OCI-LY7 (cell line): ENCODE measurements around the gene MAP4K5. TPM values are rescaled to one million over a fixed set of nuclear protein-coding genes. Genes with fewer than 3 reads are reported as not detected.

Experiments
- BruUV-seq: library from RNA; stranded (reverse); fragments of 400-500 nt; replicated peaks from 2 replicates; lab custom pipeline; 2021; lab: Mats Ljungman, UMichigan
- CTCF ChIA-PET: fragments of 300-600 bp; sonication (Branson Sonifier 250); formaldehyde crosslinking; loops from one replicate; lab custom pipeline; 2022; ENCODE audit warnings: antibody characterized with exemption; ENCODE audit not compliant: unreplicated experiment; lab: Charles Lee
- POLR2A ChIA-PET: fragments of 300-600 bp; sonication (Branson Sonifier 250); formaldehyde crosslinking; loops from one replicate; lab custom pipeline; 2022; ENCODE audit warnings: antibody characterized with exemption; lab: Charles Lee
- DNase-seq: peaks from one replicate; pipeline ENCODE4 v3.0.0-alpha.2; 2015; ENCODE audit warnings: low spot score
- H2AFZ ChIP-seq: fragments of 200-600 bp; sonication (generic), shearing (Covaris generic); 2 replicates; pipeline ENCODE4 v1.6.1; 2014; ENCODE audit warnings: mild to moderate bottlenecking, antibody characterized with exemption, low read length, moderate library complexity
- H3K27ac ChIP-seq: fragments of 200-600 bp; sonication (generic); 2 replicates; pipeline ENCODE4 v1.5.1; 2014; ENCODE audit warnings: mixed run types, low read depth, mild to moderate bottlenecking, moderate library complexity, low read length, inconsistent platforms; ENCODE audit not compliant: poor library complexity, severe bottlenecking
- H3K36me3 ChIP-seq: fragments of 200-600 bp; sonication (generic); 2 replicates; pipeline ENCODE4 v1.6.1; 2014; ENCODE audit warnings: mild to moderate bottlenecking, antibody characterized with exemption, low read length, moderate library complexity, mixed read lengths; ENCODE audit not compliant: insufficient read depth
- H3K4me1 ChIP-seq: fragments of 200-600 bp; sonication (generic); 2 replicates; pipeline ENCODE4 v1.5.1; 2014; ENCODE audit warnings: mild to moderate bottlenecking, low read length; ENCODE audit not compliant: insufficient read depth, poor library complexity, severe bottlenecking
- H3K4me2 ChIP-seq: fragments of 200-600 bp; sonication (generic); 2 replicates; pipeline ENCODE4 v1.6.1; 2014; ENCODE audit warnings: mild to moderate bottlenecking, low read length
- H3K4me3 ChIP-seq: fragments of 200-600 bp; sonication (generic); 2 replicates; pipeline ENCODE4 v1.5.1; 2014; ENCODE audit warnings: mild to moderate bottlenecking, low read depth, low read length; ENCODE audit not compliant: poor library complexity, severe bottlenecking
- H3K79me2 ChIP-seq: fragments of 200-600 bp; sonication (generic); 2 replicates; pipeline ENCODE4 v1.6.1; 2016; ENCODE audit warnings: low read depth, mild to moderate bottlenecking, low read length, moderate library complexity, mixed read lengths; ENCODE audit not compliant: insufficient read depth
- H3K9me2 ChIP-seq: fragments of 200-600 bp; sonication (generic); 2 replicates; pipeline ENCODE4 v1.6.1; 2016; ENCODE audit warnings: mild to moderate bottlenecking, low read length, mixed read lengths; ENCODE audit not compliant: insufficient read depth
- H3K9me3 ChIP-seq: fragments of 200-600 bp; sonication (generic); 2 replicates; pipeline ENCODE4 v1.6.1; 2014; ENCODE audit warnings: mild to moderate bottlenecking, mixed run types, low read length, mixed read lengths
- H4K20me1 ChIP-seq: fragments of 200-600 bp; sonication (generic); 2 replicates; pipeline ENCODE4 v1.6.1; 2014; ENCODE audit warnings: mild to moderate bottlenecking, antibody characterized with exemption, low read length, moderate library complexity, mixed read lengths; ENCODE audit not compliant: insufficient read depth
- CTCF ChIP-seq: fragments of 200-600 bp; sonication (generic); conservative IDR thresholded peaks from 2 replicates; pipeline ENCODE4 v1.5.1; 2014; ENCODE audit warnings: mild to moderate bottlenecking, antibody characterized with exemption, low read length, moderate library complexity, mixed read lengths
- EZH2phosphoT487 ChIP-seq: fragments of 200-600 bp; sonication (generic); IDR thresholded peaks from 2 replicates; pipeline ENCODE4 v1.6.1; 2018; ENCODE audit warnings: low read depth, borderline replicate concordance, mild to moderate bottlenecking, mixed run types, antibody characterized with exemption, low read length, moderate library complexity, mixed read lengths
- intact Hi-C: fragments of 100-400 bp; cut with micrococcal nuclease; formaldehyde crosslinking; loops from one replicate; pipeline ENCODE4 v1.10.0; 2022; ENCODE audit not compliant: unreplicated experiment
- total RNA-seq, 2 experiments: library from RNA; depleted of rRNA in 1 of 2; stranded (reverse); fragments of >200 nt in 1 of 2; shearing (Covaris generic) in 1 of 2; gene quantifications; 2 replicates each; pipeline ENCODE4 v1.2.3, GENCODE V29; 2014 to 2022

MAP4K5 gene
- total RNA-seq, 2 experiments from 2014 or later = 36.7 to 44.0 TPM

- no peak overlapping the region for H3K27ac ChIP-seq
- TF ChIP-seq EZH2phosphoT487 (no peak), CTCF (no peak)
- POLR2A ChIA-PET = interaction anchor here (0.5 kb wide), 1 partner anchor 34 kb away, joined by 5 read pairs; no protein-coding TSS in a partner anchor
- peak overlapping the region; percentile 89 for H3K4me3 ChIP-seq
- H3K9me3 ChIP-seq = no peaks in the 10 kb centered on the region
- peaks cover 23% of the 10 kb centered on the region for H3K36me3 ChIP-seq
- no peaks in the 10 kb centered on the region for H3K9me2 ChIP-seq
- CTCF ChIA-PET = no interaction called here
- H4K20me1 ChIP-seq = peaks cover 16% of the 10 kb centered on the region
- no peak overlapping the region for H2AFZ ChIP-seq
- H3K4me2 ChIP-seq = peak overlapping the region; percentile 73
- TSS peak; percentile 55 for BruUV-seq
- DNase-seq = peak; percentile 10
- intact Hi-C loops = loop anchor here (5.0 kb wide), 2 partner anchors 529 to 679 kb away; partner anchors contain the start of gene NEMF
- peaks cover 58% of the 10 kb centered on the region for H3K79me2 ChIP-seq
- peaks cover 27% of the 10 kb centered on the region for H3K4me1 ChIP-seq
These were observed 1.5 kb downstream of the MAP4K5 start for GRCh38 chr14:50530794-50531365.

DNA sequence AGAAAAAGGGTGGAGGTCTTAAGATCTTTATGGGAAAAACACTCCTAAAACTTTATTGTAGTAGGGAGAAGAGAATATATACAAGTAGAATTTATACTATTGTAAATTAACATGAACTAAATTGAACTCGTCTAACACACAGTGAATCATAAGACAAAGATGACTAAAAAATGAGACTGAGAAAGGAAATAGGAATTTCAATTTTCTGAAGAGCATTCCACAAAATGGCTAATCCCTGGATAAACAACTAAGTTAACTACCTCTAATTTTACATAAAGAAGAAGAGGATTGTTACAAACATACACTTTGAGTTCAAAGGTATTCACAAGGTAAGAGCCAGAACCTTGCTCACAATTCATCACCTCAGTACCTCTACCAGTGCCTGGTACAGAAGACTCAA lies 2.0 kb downstream of the MAP4K5 start:
- DNase-seq = no peak
- Histone ChIP-seq H2AFZ (no peak overlapping the region), H3K9me2 (no peaks in the 10 kb centered on the region), H4K20me1 (peaks cover 18% of the 10 kb centered on the region), H3K36me3 (peaks cover 24% of the 10 kb centered on the region), H3K79me2 (peaks cover 63% of the 10 kb centered on the region), H3K27ac (no peak overlapping the region), H3K4me2 (peak overlapping the region; percentile 73), H3K9me3 (no peaks in the 10 kb centered on the region), H3K4me1 (peaks cover 29% of the 10 kb centered on the region), H3K4me3 (peak overlapping the region; percentile 89)
- BruUV-seq = no TSS peak
- TF ChIP-seq CTCF (no peak), EZH2phosphoT487 (no peak)
- CTCF ChIA-PET = interaction anchor here (0.6 kb wide), 1 partner anchor 13 kb away, joined by 3 read pairs; no protein-coding TSS in a partner anchor
- intact Hi-C loops = loop anchor here (5.0 kb wide), 2 partner anchors 528 to 678 kb away; partner anchors contain the start of gene NEMF
- POLR2A ChIA-PET = interaction anchor here (0.6 kb wide), 1 partner anchor 288 kb away, joined by 3 read pairs; no protein-coding TSS in a partner anchor
